Measurements from ENCODE around the gene AKIRIN2.
"Not testable (repeated sequence)": the region's sequence is repeated elsewhere in the genome, so short reads cannot be mapped to it uniquely, and the experiment has no call there.

Gene AKIRIN2

DNA sequence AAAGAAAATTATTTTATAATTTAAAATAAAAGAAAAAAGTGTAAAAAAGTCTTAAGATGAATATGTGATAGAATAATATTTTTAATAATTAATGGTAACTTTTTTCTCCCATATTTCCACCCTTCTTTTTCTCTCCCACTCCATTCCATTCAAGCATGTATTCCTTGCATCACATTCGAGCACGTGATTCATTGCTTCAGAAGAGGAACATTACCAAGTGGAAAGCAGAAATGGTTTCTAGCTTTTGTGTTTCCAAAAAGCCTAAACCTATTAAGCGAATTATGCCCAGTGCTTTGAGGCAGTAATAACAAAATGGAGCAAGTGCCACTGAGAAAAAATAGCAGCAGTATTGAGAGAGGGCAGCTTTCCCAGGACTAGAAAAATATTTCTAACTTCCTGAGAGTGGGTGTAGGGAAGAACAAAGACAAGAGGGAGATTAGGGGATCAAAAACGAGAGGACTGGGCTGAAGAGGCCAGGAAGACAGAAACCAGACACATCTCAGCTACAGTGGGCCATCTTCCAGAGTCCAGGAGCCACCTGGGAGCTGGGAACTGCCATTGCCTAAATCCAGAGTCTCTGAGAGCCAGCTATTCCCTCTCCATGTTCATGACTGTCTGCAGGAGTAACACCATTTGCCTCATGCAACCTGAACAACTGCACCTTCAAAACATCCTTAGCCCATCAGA, 15.0 kb upstream of the AKIRIN2 start:
- DNase-seq: no peak

GRCh38 chr6:87714093-87714842, 12.2 kb upstream of the AKIRIN2 start:
- DNase-seq: no peak

DNA sequence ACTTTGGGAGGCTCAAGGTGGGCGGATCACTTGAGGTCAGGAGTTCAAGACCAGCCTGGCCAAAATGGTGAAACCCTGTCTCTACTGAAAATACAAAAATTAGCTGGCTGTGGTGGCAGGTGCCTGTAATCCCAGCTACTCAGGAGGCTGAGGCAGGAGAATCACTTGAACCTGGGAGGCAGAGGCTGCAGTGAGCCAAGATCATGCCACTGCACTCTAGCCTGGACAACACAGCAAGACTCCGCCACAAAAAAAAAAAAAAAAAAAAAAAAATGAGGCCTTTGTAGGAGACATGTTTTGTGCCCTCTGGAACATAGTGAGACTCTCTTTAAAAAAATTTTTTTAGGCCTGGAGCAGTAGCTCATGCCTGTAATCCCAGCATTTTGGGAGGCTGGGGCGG, 10.7 kb upstream of the AKIRIN2 start:
- not testable (repeated sequence) for DNase-seq

- DNase-seq: no peak
Observed at GRCh38 chr6:87710090-87710489, 8.1 kb upstream of the AKIRIN2 start.

GRCh38 chr6:87708581-87709427, 6.8 kb upstream of the AKIRIN2 start:
- DNase-seq: not testable (repeated sequence)

- no peak for DNase-seq
Observed at GRCh38 chr6:87706187-87706966, 4.3 kb upstream of the AKIRIN2 start.

- DNase-seq: no peak
Observed at GRCh38 chr6:87705070-87705691, 3.1 kb upstream of the AKIRIN2 start.

DNA sequence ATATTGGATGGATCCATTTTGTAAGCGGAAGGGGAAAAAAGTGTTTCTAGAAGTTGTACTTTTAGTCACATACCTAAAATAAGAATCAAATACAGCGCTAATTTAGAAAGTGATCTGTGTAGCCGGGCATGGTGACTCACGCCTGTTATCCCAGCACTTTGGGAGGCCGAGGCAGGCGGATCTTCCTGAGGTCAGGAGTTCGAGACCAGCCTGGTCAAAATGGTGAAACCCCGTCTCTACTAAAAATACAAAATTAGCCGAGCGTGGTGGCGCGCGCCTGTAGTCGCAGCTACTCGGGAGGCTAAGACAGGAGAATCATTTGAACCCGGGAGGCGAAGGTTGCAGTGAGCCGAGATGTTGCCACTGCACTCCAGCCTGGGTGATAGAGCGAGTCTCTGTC, 1.0 kb upstream of the AKIRIN2 start:
- not testable (repeated sequence) for DNase-seq

- DNase-seq: no peak
Observed at GRCh38 chr6:87702589-87702945, 534 bp upstream of the AKIRIN2 start.

DNA sequence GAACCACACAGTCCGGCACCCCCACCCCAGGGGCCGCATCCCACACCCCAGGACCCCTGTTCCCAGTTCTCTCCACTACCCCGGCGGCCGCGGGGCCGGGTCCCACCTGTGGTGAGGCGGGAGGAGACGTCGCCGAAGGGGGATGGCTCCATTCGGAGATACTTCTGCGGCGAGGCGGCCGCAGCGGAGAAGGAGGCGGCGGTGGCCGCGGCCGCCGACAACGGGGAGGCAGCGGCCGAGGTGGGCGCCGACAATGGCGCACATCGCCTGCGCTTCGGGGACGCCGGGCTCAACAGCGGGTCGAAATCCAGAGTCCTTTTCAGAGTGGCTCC, 723 bp downstream of the AKIRIN2 start:
- DNase-seq: peak in 1 of 4 experiments; percentile 18

DNA sequence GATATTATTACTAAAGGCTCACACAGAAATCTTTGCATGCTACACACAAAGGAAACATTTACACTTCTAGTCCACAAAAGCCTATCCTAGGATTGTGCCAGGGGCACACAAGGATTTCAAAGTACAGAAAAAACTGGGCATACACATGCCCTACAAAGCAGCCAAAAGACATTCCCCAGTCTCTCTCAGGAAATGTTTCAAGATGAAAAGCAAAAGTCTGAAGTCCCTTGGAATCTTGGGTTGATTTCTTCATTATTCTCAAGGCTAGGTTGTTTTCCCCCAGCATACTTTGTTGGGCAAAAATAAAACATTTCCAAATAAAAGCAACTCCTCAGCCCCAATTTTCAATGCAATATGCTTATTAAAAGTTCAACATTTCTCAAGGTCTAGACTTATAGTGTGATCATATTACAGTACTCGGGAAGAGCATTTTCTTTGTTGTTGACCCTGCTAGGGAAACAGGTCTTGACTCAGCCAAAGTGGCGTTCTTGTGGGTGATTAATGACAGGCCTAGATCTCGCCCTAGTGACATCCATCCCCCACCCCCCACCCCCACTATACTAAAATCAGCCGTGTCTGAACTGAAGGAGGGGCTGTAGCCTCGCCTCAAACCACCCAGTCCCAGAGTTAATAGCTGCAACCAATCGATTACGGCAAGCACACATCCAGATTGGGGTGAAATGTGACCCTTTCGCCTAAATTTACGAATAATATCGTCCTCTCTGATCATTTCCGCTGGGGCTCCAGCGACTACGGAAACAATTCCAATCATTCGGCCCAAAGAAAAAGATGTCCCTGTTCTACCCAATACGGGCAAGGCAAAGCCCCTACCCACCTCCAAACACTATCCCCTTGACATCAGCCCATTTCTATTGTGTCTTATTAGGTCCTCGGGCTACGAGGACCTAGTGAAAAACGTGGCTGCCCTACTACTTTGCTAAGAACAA, 1.4 kb downstream of the AKIRIN2 start:
- peak in 1 of 4 experiments; percentile 9 for DNase-seq

GRCh38 chr6:87699576-87699975, 2.5 kb downstream of the AKIRIN2 start:
- no peak for DNase-seq

DNA sequence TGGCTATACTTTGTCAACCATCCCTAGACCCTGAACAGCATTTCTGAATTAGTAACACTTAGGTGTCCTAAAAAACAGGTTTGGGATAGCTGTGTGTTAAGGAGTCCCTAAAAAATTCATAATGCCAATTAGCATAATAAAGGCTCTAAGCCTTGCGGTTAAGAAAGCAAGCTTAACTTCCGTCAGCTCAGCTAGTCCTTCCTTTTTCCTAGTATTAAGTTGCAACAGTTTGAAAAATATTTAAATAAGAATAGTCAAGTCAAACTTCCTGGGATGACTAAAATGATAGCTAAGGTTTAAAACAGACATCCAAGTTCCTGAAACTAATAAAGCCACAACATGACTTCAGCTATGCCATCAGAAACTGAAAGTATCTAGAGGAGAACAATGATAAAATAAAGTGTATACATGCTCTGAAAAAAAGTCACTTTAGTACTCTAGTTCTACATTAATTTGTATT, 3.5 kb downstream of the AKIRIN2 start:
- no peak for DNase-seq

DNA sequence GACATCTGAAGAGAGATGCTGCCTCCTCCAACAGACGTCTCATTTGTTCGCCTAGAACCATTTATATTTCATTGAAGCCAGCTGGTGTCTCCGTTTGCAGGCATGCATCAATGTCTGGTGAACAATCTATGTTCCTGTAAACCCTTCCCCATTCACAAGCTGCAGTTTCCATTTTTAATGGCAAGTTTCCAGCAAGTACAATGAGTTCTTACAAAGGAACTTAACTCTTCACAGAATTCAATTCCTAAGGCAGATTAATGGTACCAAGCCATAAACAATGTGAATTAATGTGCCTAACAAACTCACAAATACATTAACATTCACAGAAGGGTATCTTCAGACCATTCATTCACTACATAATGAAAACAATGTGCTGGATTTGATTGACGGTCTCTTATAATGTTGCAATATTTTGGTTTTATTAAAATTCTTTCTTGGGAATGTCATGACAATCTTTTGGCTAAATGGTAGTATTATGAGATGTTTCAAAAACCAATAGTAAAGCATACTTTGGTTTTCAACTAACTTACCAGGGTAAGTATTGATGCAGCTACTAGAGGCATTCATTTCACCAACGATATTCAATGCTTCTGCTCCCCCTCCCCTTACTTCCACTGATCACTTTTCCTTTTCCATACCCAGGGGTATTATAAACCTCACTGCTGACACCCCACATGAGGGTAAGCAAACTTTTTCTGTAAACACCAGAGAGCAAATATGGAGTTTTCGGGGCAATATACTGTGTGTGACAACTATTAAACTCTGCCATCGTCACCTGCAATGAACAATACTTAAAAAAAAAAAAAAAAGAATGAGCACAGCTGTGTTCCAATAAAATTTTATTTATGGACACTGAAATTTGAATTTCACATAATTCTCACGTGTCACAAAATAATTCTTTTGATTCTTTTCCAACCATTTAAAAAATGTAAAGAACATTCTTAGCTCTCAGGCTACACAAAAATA, 4.2 kb downstream of the AKIRIN2 start:
- no peak for DNase-seq

GRCh38 chr6:87696817-87697216, 5.2 kb downstream of the AKIRIN2 start:
- DNase-seq: not testable (repeated sequence)

GRCh38 chr6:87692086-87692485, 9.9 kb downstream of the AKIRIN2 start:
- no peak for DNase-seq

DNA sequence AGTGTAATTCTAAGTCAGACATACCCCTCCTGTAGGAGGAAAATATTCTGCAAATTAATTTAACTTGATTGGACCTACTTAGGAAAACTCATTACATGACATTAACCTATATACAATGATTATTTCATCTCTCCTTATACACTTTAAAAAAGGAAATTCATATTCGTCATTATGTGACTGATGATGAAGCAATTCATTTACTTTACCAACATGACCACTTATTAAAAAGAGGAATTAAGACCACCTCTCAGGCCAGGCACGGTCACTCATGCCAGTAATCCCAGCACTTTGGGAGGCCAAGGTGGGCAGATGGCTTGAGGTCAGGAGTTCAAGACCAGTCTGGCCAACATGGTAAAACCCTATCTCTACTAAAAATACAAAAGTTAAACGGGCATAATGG, 11.6 kb downstream of the AKIRIN2 start:
- no peak for DNase-seq

- DNase-seq: not testable (repeated sequence)
Observed at GRCh38 chr6:87687893-87688292, 14.1 kb downstream of the AKIRIN2 start.

DNA sequence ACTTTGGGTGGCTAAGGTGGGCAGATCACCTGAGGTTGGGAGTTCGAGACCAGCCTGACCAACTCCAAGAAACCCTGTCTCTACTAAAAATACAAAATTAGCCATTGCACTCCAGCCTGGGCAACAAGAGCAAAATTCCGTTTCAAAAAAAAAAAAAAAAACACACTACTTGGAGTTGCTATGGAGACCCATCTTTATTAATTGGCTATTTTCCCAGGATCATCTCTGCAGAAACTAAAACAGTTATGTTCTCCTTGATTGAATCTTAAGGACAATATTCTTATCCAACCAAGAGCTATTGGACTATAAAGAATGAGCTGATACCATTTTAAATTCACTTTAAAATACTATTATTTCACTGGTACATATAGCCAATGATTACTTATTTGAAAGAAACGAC, 14.7 kb downstream of the AKIRIN2 start:
- DNase-seq: no peak

- not testable (repeated sequence) for DNase-seq
Observed at GRCh38 chr6:87686636-87687205, 15.3 kb downstream of the AKIRIN2 start.
